MM.1S (cell line): ENCODE measurements around the gene TMCC1.

ENCODE experiments used
- CTCF ChIP-seq: fragments of 300-600 bp; sonication (generic); IDR thresholded peaks from 2 replicates; pipeline ENCODE4 v1.5.1; 2016; ENCODE audit warnings: antibody characterized with exemption, low read length, mixed read lengths
- EZH2 ChIP-seq: fragments of 300-600 bp; sonication (generic); optimal IDR thresholded peaks from 2 replicates; pipeline ENCODE3; 2017; ENCODE audit warnings: low read depth, mild to moderate bottlenecking, antibody characterized with exemption, low read length, mixed read lengths

- TF ChIP-seq CTCF (no peak), EZH2 (no peak)
Observed at GRCh38 chr3:129688271-129688895, 205.1 kb downstream of the TMCC1 start.
